Neural cell (in vitro differentiated cells): ENCODE results near the gene SMG6. TPM values are rescaled to one million over a fixed set of nuclear protein-coding genes. Genes with fewer than 3 reads are reported as not detected.

Experiments used
- H2AFZ ChIP-seq: fragments of 200-600, 300-800 bp; sonication (generic), shearing (Covaris generic); 2 replicates; pipeline ENCODE4 v1.6.0; 2014; ENCODE audit warnings: low read depth, mild to moderate bottlenecking, antibody characterized with exemption, low read length, moderate library complexity
- H3F3A ChIP-seq: fragments of 200-600 bp; shearing (Covaris generic); 2 replicates; pipeline ENCODE4 v1.6.1; 2016; ENCODE audit warnings: mild to moderate bottlenecking, moderate library complexity, mixed read lengths, antibody characterized with exemption, low read length; ENCODE audit not compliant: insufficient read depth, poor library complexity, severe bottlenecking
- H3K27ac ChIP-seq: fragments of 200-600, 300-800 bp; sonication (generic), shearing (Covaris generic); 2 replicates; pipeline ENCODE4 v1.5.1; 2014; ENCODE audit warnings: mild to moderate bottlenecking, low read length, moderate library complexity
- H3K27me3 ChIP-seq: fragments of 300-800, 200-600 bp; sonication (generic), shearing (Covaris generic); 2 replicates; pipeline ENCODE4 v1.6.0; 2014; ENCODE audit warnings: mild to moderate bottlenecking, low read depth, low read length, moderate library complexity; ENCODE audit not compliant: insufficient read depth
- H3K36me3 ChIP-seq: fragments of 300-800, 200-600 bp; sonication (generic), shearing (Covaris generic); 2 replicates; pipeline ENCODE4 v1.5.1; 2014; ENCODE audit warnings: mild to moderate bottlenecking, antibody characterized with exemption, low read length, moderate library complexity; ENCODE audit not compliant: insufficient read depth
- H3K4me2 ChIP-seq: fragments of 300-800, 200-600 bp; sonication (generic), shearing (Covaris generic); 2 replicates; pipeline ENCODE4 v1.6.0; 2014; ENCODE audit warnings: mild to moderate bottlenecking, low read length
- H3K4me3 ChIP-seq: fragments of 300-800, 200-600 bp; sonication (generic), shearing (Covaris generic); 2 replicates; pipeline ENCODE4 v1.5.1; 2014; ENCODE audit warnings: mild to moderate bottlenecking, low read length, moderate library complexity
- H3K79me2 ChIP-seq: fragments of 200-600 bp; shearing (Covaris generic); replicated peaks from 2 replicates; pipeline ENCODE4 v1.6.0; 2014; ENCODE audit warnings: mild to moderate bottlenecking, low read length, moderate library complexity; ENCODE audit not compliant: insufficient read depth
- H3K9ac ChIP-seq: fragments of 300-800, 200-600 bp; sonication (generic), shearing (Covaris generic); 2 replicates; pipeline ENCODE4 v1.6.1; 2016; ENCODE audit warnings: mild to moderate bottlenecking, low read length, mixed read lengths
- H3K9me2 ChIP-seq: fragments of 200-600 bp; shearing (Covaris generic); 2 replicates; pipeline ENCODE4 v1.6.1; 2016; ENCODE audit warnings: mild to moderate bottlenecking, low read length, mixed read lengths; ENCODE audit not compliant: insufficient read depth
- H3K9me3 ChIP-seq: fragments of 200-600, 300-800 bp; sonication (generic), shearing (Covaris generic); 2 replicates; pipeline ENCODE4 v1.6.1; 2016; ENCODE audit warnings: mild to moderate bottlenecking, mixed run types, low read length, moderate library complexity, mixed read lengths
- H4K20me1 ChIP-seq: fragments of 200-600 bp; shearing (Covaris generic); 2 replicates; pipeline ENCODE4 v1.6.1; 2016; ENCODE audit warnings: mild to moderate bottlenecking, mixed run types; ENCODE audit not compliant: insufficient read depth
- CTCF ChIP-seq: fragments of 450-650 bp; IDR thresholded peaks from 2 replicates; pipeline ENCODE4 v1.5.1; 2014; ENCODE audit warnings: antibody characterized with exemption, mild to moderate bottlenecking, moderate library complexity; ENCODE audit not compliant: poor library complexity, severe bottlenecking
- EP300 ChIP-seq: fragments of 450-650 bp; conservative IDR thresholded peaks from 2 replicates; pipeline ENCODE4 v1.6.1; 2014; ENCODE audit warnings: antibody characterized with exemption, mild to moderate bottlenecking, moderate library complexity; ENCODE audit not compliant: poor library complexity, severe bottlenecking
- EZH2 ChIP-seq: fragments of 200-600, 300-800 bp; shearing (Covaris generic), sonication (generic); IDR thresholded peaks from 2 replicates; pipeline ENCODE4 v1.6.1; 2014; ENCODE audit warnings: antibody characterized with exemption, low read length, borderline replicate concordance, mild to moderate bottlenecking; ENCODE audit not compliant: insufficient read depth, poor library complexity, severe bottlenecking
- MXI1 ChIP-seq: fragments of 450-650 bp; conservative IDR thresholded peaks from 2 replicates; pipeline ENCODE4 v1.6.1; 2014; ENCODE audit warnings: antibody characterized with exemption, mild to moderate bottlenecking; ENCODE audit not compliant: poor library complexity, severe bottlenecking
- POLR2AphosphoS5 ChIP-seq: IDR thresholded peaks from 2 replicates; pipeline ENCODE4 v1.6.1; 2012
- SMC3 ChIP-seq: fragments of 450-650 bp; conservative IDR thresholded peaks from 2 replicates; pipeline ENCODE4 v1.6.1; 2014; ENCODE audit warnings: antibody characterized with exemption, mild to moderate bottlenecking, moderate library complexity; ENCODE audit not compliant: poor library complexity
- polyA plus RNA-seq: library from polyadenylated mRNA; depleted of rRNA; stranded (reverse); fragments of >200 nt; gene quantifications from 2 replicates; pipeline ENCODE4 v1.2.3, GENCODE V29; 2014
- TF ChIP-seq, protein P1 (sequence below): IDR thresholded peaks from 2 replicates; pipeline ENCODE4 v1.6.1; 2012; ENCODE audit warnings: borderline replicate concordance

The SMG6 gene
- polyA plus RNA-seq, 1 donor from 2014 or later = 13.9 TPM

DNA sequence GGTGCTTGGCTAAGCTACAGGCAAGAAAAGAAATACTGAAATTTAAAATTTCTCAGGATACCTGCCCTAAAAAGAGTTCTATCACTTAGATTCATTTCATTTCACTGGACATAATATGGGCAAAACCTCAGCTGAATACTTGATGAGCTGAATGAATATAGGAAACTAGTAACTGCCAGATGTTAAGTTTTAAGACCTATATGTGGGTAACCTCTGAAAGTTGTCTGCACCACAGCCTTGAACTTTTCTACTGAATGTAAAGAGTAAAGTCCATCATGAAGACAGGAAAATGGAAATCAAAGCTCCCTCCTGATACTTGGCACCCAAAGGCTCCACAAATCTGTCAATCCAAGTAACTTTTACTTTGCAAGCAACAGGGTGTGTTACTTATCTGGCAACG lies 197.9 kb downstream of the SMG6 start:
- TF ChIP-seq, protein P1, sequence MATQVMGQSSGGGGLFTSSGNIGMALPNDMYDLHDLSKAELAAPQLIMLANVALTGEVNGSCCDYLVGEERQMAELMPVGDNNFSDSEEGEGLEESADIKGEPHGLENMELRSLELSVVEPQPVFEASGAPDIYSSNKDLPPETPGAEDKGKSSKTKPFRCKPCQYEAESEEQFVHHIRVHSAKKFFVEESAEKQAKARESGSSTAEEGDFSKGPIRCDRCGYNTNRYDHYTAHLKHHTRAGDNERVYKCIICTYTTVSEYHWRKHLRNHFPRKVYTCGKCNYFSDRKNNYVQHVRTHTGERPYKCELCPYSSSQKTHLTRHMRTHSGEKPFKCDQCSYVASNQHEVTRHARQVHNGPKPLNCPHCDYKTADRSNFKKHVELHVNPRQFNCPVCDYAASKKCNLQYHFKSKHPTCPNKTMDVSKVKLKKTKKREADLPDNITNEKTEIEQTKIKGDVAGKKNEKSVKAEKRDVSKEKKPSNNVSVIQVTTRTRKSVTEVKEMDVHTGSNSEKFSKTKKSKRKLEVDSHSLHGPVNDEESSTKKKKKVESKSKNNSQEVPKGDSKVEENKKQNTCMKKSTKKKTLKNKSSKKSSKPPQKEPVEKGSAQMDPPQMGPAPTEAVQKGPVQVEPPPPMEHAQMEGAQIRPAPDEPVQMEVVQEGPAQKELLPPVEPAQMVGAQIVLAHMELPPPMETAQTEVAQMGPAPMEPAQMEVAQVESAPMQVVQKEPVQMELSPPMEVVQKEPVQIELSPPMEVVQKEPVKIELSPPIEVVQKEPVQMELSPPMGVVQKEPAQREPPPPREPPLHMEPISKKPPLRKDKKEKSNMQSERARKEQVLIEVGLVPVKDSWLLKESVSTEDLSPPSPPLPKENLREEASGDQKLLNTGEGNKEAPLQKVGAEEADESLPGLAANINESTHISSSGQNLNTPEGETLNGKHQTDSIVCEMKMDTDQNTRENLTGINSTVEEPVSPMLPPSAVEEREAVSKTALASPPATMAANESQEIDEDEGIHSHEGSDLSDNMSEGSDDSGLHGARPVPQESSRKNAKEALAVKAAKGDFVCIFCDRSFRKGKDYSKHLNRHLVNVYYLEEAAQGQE = no peak
- TF ChIP-seq CTCF = no peak
- H2AFZ ChIP-seq = no peak overlapping the region
- H3K4me3 ChIP-seq = no peak overlapping the region
- no peaks in the 10 kb centered on the region for H3K9me3 ChIP-seq
- no peak overlapping the region for H3K9ac ChIP-seq
- H3K9me2 ChIP-seq = no peaks in the 10 kb centered on the region
- H3F3A ChIP-seq = no peaks in the 10 kb centered on the region
- no peaks in the 10 kb centered on the region for H3K36me3 ChIP-seq
- no peaks in the 10 kb centered on the region for H4K20me1 ChIP-seq
- H3K27me3 ChIP-seq = no peaks in the 10 kb centered on the region
- no peaks in the 10 kb centered on the region for H3K79me2 ChIP-seq
- H3K27ac ChIP-seq = no peak overlapping the region
- no peak overlapping the region for H3K4me2 ChIP-seq

- Histone ChIP-seq H4K20me1 (no peaks in the 10 kb centered on the region), H3K27ac (no peak overlapping the region), H3K27me3 (no peaks in the 10 kb centered on the region), H2AFZ (no peak overlapping the region), H3K9me2 (no peaks in the 10 kb centered on the region), H3K4me2 (no peak overlapping the region), H3K4me3 (no peak overlapping the region), H3K9me3 (no peaks in the 10 kb centered on the region), H3K9ac (no peak overlapping the region), H3F3A (no peaks in the 10 kb centered on the region), H3K79me2 (no peaks in the 10 kb centered on the region), H3K36me3 (no peaks in the 10 kb centered on the region)
- no peak for TF ChIP-seq POLR2AphosphoS5
- TF ChIP-seq EZH2 = no peak
- no peak for TF ChIP-seq SMC3
- TF ChIP-seq, protein P1 = no peak
- no peak for TF ChIP-seq CTCF
- no peak for TF ChIP-seq MXI1
- TF ChIP-seq EP300 = no peak
These were observed 200.4 kb downstream of the SMG6 start for GRCh38 chr17:2102931-2103809.
